Measurements from ENCODE around the gene GULP1.

The GULP1 gene

DNA sequence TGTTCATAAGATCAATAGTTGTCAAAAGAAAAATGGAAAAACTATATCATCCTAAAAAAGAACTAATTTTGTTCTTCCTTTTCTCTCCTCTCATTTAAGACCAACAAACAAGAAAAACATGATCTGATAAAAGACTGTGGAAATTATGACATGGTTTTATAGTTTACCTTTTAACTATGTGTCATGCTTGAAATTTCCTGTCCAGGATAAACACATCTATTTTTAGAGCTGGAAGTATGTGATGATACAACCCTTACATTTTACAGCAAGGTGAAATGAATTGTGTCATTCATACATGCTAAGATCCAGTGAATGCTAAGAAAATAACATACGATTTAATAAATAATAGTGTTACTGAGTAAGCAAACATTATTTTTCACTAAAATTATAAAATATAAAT is 89.9 kb downstream of the GULP1 start:
- no peak for DNase-seq

DNA sequence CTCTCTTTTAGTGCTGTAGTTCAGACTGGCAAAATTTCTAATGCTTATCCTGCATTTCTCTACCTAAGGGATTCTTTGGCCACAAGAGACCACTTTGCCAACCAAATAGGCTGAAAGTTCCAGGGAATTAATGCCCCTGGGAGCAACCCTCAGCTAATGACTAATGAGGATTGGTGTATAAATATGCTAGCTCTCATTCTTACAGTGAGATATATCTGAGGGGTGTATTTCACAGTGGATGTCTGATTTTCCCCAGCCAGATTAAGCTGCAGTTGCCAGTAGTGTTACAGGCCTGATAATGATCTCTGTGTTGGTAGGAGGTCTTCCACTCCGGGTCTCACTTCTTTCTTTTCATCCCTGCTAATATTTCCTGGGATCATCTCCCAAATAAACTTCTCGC is 90.4 kb downstream of the GULP1 start:
- DNase-seq: no peak

- no peak for DNase-seq
Observed at GRCh38 chr2:188383158-188383557, 91.5 kb downstream of the GULP1 start.

GRCh38 chr2:188385857-188386256 is 94.2 kb downstream of the GULP1 start:
- no peak for DNase-seq

- DNase-seq: no peak
Observed at GRCh38 chr2:188388831-188389230, 97.2 kb downstream of the GULP1 start.

GRCh38 chr2:188391354-188391753 is 99.7 kb downstream of the GULP1 start:
- DNase-seq: no peak

- DNase-seq: no peak
Observed at GRCh38 chr2:188394931-188395472, 103.3 kb downstream of the GULP1 start.

DNA sequence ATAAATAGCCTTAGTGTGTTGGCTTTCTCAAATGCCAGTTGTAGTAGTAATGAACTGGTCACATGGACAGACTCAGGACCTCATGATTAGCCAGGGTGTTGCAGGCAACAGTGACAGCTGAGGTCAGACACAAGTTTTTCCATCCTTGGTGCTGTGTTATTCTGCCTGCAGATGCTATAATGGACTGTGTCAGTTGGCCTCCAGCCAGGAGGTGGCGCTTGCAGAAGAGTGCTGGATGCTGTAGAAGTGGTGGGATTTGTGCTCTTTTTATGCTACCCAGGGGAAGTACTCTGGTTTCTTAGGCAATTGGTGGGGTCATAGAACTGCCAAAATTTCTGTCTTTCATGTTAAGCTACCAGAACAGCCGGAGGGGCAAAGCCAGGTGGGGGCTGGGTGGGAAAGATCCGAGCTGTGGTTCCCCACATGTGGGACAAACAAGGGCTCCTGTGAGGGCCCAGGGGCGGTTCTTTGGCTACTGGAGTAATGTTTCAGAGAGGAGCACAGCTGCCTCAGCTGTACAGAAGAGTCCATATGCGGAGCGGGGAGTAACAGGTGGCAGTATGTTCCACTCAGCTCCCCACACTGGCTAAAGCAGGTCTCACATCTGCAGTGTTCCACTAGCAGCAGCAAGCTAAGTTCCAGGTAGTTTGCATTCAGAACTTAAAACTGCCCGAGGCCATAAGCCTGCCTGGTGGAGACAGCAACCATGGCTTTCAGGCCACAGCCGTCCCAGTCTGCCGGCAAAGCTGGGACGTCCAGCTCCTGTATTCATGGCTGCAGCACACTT is 104.4 kb downstream of the GULP1 start:
- DNase-seq: no peak

DNA sequence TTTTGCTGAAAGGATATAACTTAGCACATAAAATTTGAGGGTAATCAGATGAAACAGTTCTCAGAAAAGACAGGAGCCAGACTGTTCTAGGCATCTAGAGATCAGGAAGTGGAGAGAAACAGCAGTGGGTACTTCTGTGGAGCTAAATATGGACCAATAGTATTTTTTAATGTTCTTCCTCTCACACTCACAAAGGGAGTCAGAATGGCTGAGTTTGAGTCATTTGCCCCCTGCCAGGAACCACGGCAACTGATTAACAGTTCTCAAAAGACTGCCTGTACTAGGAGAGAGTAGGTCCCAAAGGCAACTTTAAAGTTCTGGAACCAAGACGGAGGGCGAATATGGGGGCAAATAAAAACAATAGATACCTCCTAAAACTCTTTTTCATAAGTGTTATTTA is 107.5 kb downstream of the GULP1 start:
- no peak for DNase-seq

DNA sequence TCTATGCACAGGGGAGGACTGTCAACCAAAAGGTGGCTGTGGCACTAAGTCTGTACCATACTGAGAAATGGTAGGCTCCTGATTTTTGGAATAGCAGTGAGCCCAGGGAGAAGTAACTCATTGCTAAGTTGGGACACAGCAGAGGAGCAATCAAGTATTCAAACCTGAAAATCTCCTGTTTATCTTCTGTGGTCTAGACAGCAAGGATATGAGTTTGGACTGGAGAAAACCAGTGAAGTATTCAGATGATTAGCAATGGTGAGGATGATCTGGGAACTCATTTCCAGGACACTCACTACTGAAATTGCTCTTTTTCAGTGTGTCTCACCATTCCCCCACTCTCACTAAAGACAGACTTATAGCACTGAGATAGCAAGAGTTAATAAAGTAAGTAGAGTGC is 112.0 kb downstream of the GULP1 start:
- DNase-seq: no peak

DNA sequence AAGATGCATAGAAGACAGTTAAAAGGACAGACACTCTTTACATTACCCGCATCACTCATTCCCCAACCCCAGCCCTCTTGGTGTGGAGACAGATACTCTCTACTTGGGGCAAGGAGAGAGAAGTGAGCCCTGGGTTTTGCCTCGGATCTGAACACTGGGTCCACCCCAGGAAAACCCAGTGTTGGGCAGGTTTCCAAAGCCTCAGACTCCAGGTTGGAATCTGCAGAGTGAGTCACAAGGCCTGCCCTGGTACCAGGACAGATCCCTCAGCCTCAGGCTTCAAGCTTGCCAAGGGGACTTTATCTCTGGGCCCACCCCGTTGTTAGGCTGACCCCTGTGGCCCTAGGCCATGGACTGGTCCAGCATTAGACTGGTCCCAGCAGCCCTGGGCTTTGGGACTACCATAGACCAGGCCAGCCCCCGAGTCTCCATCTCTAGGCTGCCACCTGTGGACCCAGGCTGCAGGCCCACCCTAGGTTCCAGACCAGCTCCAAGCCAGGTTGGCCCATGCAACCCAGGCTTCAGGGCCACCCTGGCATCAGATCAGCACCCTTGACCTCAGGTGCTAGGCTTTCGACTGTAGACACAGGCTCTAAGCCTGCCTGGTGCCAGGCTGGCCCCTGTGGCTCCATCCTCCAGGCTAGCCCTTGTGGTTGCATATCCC is 112.8 kb downstream of the GULP1 start:
- no peak for DNase-seq

GRCh38 chr2:188406414-188406813 is 114.7 kb downstream of the GULP1 start:
- DNase-seq: no peak

DNA sequence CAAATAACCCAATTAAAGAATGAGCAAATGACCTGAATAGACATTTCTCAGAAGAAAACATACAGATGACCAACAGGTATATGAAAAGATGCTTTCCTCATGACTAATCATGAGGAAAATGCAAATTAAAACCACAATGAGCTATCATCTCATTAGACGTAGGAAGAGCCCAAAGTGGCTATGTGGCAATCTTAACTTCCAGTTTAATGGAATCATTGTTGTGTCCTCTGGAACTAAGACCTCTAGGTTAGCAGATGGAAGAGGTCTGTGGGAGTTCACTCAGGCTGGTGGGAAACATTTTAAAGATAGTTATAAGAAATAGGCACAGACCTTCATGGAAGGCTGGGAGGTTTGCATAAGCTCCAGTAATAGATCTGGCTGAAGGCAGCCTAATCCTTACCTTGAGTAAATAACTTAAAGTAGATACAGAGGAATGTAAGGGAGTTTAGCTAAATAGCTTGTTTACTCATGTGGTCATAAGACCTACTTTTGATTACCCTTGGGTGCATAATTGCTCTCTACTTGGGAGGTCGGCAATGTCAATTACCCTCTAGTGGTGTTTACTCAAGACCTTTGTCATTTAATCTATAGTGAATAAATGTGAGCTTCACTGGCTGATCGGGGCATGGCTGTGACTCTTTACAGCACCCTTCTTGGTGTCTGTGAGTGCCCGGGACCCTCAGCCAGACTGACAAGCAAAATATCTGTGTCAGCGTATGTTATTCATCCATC is 119.0 kb downstream of the GULP1 start:
- no peak for DNase-seq

GRCh38 chr2:188412190-188412589 is 120.5 kb downstream of the GULP1 start:
- DNase-seq: no peak

GRCh38 chr2:188414411-188414810 is 122.7 kb downstream of the GULP1 start:
- DNase-seq: no peak

DNA sequence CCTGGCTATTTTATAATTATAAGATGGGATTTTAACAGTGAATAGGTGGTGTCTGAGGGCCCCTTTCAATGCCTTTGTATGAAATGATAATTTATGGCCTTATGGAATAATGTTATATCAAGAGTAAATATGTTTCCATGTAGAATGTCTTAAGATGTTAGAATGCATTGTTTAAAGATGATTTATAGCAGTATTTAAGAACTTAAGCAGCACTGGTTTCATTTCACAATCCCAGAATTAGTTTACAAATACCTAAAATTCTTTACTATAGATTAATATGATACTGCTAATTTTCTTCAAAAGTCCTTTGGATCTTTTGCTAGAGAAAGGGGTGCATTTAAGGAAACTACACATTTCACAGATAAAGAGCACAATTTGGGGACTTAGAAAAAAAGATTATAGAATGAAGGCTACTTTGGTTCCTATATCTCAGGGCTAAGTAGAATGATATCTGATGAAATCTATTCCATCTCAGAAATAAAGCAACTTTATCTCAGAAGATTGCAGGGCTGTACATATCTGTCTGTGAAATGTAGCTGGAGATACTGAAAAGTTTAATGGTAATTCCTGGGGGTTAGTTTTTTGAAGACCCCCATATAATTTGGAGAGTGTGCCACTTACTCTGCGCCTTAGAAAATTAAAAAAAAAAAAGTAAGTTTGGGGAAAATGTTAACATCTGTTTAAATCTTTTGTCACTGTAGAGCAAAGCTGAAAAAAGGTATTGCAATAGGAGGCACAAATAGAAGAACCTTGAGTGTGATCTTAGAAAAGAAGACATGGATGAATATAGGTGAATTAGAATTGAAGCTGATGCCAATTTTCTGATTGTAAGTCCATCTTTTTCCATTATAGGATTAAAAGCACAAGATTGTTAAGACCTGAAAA is 123.4 kb downstream of the GULP1 start:
- no peak for DNase-seq

DNA sequence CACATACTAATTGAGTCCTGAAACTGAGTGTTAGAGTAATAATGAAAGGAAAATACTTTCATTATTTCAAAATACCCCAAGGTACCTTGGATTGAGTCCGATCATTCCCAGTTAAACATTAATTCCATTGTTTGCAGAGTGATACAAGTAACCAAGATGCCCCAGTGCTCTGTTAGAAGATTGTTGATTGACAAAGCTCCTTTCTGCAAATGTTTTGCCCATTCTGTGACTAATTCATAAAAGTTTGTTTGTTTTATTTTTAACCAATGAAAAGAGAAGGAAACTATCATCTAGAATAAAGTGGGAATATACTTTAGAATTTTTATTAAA is 124.0 kb downstream of the GULP1 start:
- DNase-seq: no peak

DNA sequence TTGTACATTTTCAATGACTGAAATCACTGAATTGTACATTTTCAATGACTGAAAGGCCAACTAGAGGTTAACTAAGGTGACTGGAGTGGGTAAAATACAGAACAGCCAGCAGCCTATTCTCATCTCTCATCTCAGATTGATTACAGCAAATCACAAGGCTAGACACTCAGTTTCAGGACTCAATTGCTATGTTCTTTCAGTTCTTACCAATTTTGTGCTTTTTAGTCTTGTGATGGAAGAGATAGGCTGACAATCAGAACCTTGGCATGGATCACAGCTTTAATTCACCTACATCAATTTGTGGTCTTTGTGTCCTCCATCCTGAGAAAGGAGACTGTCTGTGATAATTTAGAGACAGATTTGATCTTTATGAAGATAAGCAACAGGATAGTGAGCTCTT is 124.7 kb downstream of the GULP1 start:
- no peak for DNase-seq

GRCh38 chr2:188422726-188423125 is 131.1 kb downstream of the GULP1 start:
- no peak for DNase-seq

GRCh38 chr2:188425266-188425665 is 133.6 kb downstream of the GULP1 start:
- DNase-seq: no peak

DNA sequence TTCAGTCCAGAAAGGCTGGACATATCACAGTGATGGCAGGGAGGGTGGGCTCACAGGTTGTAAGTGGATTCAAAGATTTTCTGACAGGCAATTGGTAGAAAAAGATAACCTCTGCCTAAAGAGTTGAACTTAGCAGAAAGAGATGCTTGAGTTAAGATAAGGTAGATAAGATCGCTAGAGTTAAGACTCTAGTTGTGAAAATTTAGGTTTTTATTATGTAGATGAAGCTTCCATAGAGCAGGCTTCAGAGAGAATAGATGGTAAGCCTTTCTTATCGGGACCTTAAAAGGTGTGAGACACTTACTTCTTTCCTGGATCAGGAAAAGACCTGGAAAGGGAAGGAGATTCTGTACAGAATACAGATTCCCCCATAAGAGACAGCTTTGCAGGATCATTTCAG is 134.4 kb downstream of the GULP1 start:
- no peak for DNase-seq

GRCh38 chr2:188430705-188431104 is 139.0 kb downstream of the GULP1 start:
- DNase-seq: no peak

DNA sequence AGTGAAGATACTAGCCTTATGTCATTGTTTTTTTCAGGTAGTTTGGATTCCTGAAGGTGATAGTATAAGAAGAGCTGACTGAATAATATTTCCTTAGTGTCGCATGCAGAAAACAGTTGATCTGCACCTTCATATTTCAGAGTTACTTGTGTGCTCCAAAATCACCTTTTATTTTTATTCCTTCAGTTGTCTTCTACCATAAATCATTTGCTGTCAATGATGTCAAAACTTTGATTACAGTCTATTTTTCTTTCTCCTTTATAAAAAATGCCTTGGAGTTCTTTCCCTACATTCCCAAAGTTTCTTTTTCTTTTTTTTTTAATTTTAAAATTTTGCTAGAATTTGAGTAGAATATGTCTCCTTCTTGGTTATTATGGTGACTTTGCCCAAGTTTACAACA is 142.3 kb downstream of the GULP1 start:
- no peak for DNase-seq
